MCF 10A (cell line): ENCODE data around the gene CNN2. TPM values are rescaled to one million over a fixed set of nuclear protein-coding genes. Genes with fewer than 3 reads are reported as not detected.
"Not testable (repeated sequence)": the region's sequence is repeated elsewhere in the genome, so short reads cannot be mapped to it uniquely, and the experiment has no call there.

Source experiments
- BruUV-seq: library from RNA; stranded (reverse); fragments of 400-500 nt; replicated peaks from 2 replicates; lab custom pipeline; 2021; lab: Mats Ljungman, UMichigan
- CTCF ChIA-PET: fragments of 300-600 bp; sonication (Branson Sonifier 250); formaldehyde crosslinking; extraction: SDS; loops from one replicate; lab custom pipeline; 2021; ENCODE audit warnings: antibody characterized with exemption, inconsistent platforms; lab: Yijun Ruan, JAX
- POLR2A ChIA-PET: fragments of 300-600, 350-650 bp; sonication (Branson Sonifier 250); formaldehyde crosslinking; extraction: SDS; loops from one replicate; lab custom pipeline; 2020; ENCODE audit warnings: antibody characterized with exemption, inconsistent platforms; lab: Yijun Ruan, JAX
- DNase-seq: peaks from one replicate; pipeline ENCODE4 v3.0.0-alpha.2; 2018; ENCODE audit not compliant: unreplicated experiment
- H3K27ac Mint-ChIP-seq: one replicate; pipeline ENCODE4 v1.8.0; 2022; ENCODE audit warnings: mild to moderate bottlenecking, low read depth, mixed read lengths; ENCODE audit not compliant: unreplicated experiment
- H3K27me3 Mint-ChIP-seq: one replicate; pipeline ENCODE4 v1.8.0; 2022; ENCODE audit warnings: mixed read lengths; ENCODE audit not compliant: insufficient read depth, unreplicated experiment
- H3K36me3 Mint-ChIP-seq: one replicate; pipeline ENCODE4 v1.8.0; 2022; ENCODE audit warnings: mild to moderate bottlenecking, moderate library complexity, mixed read lengths; ENCODE audit not compliant: insufficient read depth, unreplicated experiment
- H3K4me1 Mint-ChIP-seq: one replicate; pipeline ENCODE4 v1.8.0; 2022; ENCODE audit warnings: mixed read lengths; ENCODE audit not compliant: insufficient read depth, unreplicated experiment
- H3K4me3 Mint-ChIP-seq: one replicate; pipeline ENCODE4 v1.8.0; 2022; ENCODE audit warnings: mild to moderate bottlenecking, moderate library complexity, mixed read lengths; ENCODE audit not compliant: unreplicated experiment
- H3K9me3 Mint-ChIP-seq: one replicate; pipeline ENCODE4 v1.8.0; 2022; ENCODE audit warnings: mixed read lengths; ENCODE audit not compliant: unreplicated experiment
- intact Hi-C: fragments of 100-400 bp; cut with micrococcal nuclease; formaldehyde crosslinking; loops from 2 replicates; pipeline ENCODE4 v1.14.1; 2022
- total RNA-seq: library from RNA; stranded (reverse); gene quantifications from 2 replicates; pipeline ENCODE4 v1.2.3, GENCODE V29; 2022
- TF ChIP-seq, protein P1 (sequence below): fragments of 200-600 bp; IDR thresholded peaks from one replicate; pipeline ENCODE4 v1.8.0; 2022; ENCODE audit warnings: antibody characterized with exemption, mild to moderate bottlenecking; ENCODE audit not compliant: unreplicated experiment

CNN2 gene
- total RNA-seq, 1 experiment from 2014 or later = 166 TPM

DNA sequence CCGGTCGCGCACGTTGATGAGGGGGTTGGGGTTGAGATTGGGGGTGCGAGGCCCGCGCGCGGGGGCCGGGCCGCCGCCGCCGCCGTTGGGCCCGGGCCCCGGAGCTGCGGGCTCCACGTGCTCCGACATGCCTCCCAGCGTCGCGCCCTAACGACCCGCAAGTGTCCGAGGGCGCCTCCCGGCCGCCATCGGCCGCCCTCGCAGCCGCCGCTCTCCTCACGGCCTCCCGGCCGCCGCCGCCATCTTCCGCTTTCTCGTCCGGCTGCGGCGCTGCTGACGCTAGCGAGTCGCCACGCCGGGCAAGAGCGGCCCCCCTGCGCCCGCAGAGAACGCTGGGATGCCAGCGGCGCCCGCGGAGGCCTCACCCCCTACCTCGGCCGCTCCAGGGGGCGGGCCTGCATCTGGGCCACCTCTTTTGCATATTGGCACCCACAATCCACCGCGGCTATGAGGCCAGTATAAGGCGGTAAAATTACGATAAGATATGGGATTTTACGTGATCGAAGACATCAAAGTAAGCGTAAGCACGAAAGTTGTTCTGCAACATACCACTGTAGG lies 5.5 kb upstream of the CNN2 start, which contains the start of gene TMEM259:
TSS of gene TMEM259 (minus strand) at position 256 of the 558 bp plus-strand sequence. CDS start at position 129, 127 bp downstream.
- BruUV-seq = no TSS peak
- intact Hi-C loops = loop anchor here (2.0 kb wide), 1 partner anchor 74 kb away; the partner anchor contains the start of gene POLR2E
- TF ChIP-seq, protein P1, sequence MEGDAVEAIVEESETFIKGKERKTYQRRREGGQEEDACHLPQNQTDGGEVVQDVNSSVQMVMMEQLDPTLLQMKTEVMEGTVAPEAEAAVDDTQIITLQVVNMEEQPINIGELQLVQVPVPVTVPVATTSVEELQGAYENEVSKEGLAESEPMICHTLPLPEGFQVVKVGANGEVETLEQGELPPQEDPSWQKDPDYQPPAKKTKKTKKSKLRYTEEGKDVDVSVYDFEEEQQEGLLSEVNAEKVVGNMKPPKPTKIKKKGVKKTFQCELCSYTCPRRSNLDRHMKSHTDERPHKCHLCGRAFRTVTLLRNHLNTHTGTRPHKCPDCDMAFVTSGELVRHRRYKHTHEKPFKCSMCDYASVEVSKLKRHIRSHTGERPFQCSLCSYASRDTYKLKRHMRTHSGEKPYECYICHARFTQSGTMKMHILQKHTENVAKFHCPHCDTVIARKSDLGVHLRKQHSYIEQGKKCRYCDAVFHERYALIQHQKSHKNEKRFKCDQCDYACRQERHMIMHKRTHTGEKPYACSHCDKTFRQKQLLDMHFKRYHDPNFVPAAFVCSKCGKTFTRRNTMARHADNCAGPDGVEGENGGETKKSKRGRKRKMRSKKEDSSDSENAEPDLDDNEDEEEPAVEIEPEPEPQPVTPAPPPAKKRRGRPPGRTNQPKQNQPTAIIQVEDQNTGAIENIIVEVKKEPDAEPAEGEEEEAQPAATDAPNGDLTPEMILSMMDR = no peak
- H3K36me3 Mint-ChIP-seq = peaks cover 35% of the 10 kb centered on the region
- no peaks in the 10 kb centered on the region for H3K27me3 Mint-ChIP-seq
- DNase-seq = peak; percentile 99
- H3K27ac Mint-ChIP-seq = peak within 1 kb of the TSS; percentile 99
- CTCF ChIA-PET = interaction anchor here (0.6 to 0.7 kb wide), 2 partner anchors 18 to 362 kb away, joined by 3 to 4 read pairs; no protein-coding TSS in a partner anchor
- peak within 1 kb of the TSS; percentile 86 for H3K4me3 Mint-ChIP-seq
- H3K9me3 Mint-ChIP-seq = no peaks in the 10 kb centered on the region
- peaks cover 17% of the 10 kb centered on the region for H3K4me1 Mint-ChIP-seq
- POLR2A ChIA-PET = interaction anchor here (0.6 to 2.3 kb wide), 14 partner anchors 16 to 446 kb away, joined by 3 to 13 read pairs (median 4); partner anchors contain the start of genes ABCA7, CIRBP and WDR18

DNA sequence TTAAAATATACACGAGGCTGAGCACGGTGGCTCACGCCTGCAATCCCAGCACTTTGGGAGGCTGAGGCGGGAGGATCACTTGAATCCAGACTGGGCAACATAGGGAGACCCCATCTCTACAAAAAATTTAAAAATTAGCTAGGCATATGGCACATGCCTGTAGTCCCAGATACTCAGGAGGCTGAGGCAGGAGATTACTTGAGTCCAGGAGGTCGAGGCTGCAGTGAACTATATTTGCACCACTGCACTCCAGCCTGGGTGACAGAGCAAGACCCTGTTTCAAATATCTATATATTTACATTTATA lies 2.6 kb upstream of the CNN2 start:
- H3K27me3 Mint-ChIP-seq, H3K27ac Mint-ChIP-seq, H3K4me1 Mint-ChIP-seq, BruUV-seq, intact Hi-C loops, DNase-seq, H3K9me3 Mint-ChIP-seq, H3K4me3 Mint-ChIP-seq: not testable (repeated sequence)
- POLR2A ChIA-PET = interaction anchor here (1.4 kb wide), 1 partner anchor 194 kb away, joined by 3 read pairs; no protein-coding TSS in a partner anchor
- peaks cover 22% of the 10 kb centered on the region for H3K36me3 Mint-ChIP-seq
- CTCF ChIA-PET = interaction anchor here (0.9 kb wide), 1 partner anchor 51 kb away, joined by 4 read pairs; no protein-coding TSS in a partner anchor

- POLR2A ChIA-PET = interaction anchor here (1.8 to 5.8 kb wide), 3 partner anchors 14 to 132 kb away, joined by 3 to 97 read pairs (median 12); partner anchors contain the start of genes ABCA7, MED16 and RNU6-9
- H3K4me1 Mint-ChIP-seq, DNase-seq, H3K27ac Mint-ChIP-seq, intact Hi-C loops, BruUV-seq, H3K27me3 Mint-ChIP-seq, H3K4me3 Mint-ChIP-seq, H3K9me3 Mint-ChIP-seq: not testable (repeated sequence)
- H3K36me3 Mint-ChIP-seq = peaks cover 27% of the 10 kb centered on the region
- CTCF ChIA-PET = interaction anchor here (0.6 kb wide), 1 partner anchor 479 kb away, joined by 3 read pairs; no protein-coding TSS in a partner anchor
Measured at GRCh38 chr19:1025080-1025479, 1.3 kb upstream of the CNN2 start.

DNA sequence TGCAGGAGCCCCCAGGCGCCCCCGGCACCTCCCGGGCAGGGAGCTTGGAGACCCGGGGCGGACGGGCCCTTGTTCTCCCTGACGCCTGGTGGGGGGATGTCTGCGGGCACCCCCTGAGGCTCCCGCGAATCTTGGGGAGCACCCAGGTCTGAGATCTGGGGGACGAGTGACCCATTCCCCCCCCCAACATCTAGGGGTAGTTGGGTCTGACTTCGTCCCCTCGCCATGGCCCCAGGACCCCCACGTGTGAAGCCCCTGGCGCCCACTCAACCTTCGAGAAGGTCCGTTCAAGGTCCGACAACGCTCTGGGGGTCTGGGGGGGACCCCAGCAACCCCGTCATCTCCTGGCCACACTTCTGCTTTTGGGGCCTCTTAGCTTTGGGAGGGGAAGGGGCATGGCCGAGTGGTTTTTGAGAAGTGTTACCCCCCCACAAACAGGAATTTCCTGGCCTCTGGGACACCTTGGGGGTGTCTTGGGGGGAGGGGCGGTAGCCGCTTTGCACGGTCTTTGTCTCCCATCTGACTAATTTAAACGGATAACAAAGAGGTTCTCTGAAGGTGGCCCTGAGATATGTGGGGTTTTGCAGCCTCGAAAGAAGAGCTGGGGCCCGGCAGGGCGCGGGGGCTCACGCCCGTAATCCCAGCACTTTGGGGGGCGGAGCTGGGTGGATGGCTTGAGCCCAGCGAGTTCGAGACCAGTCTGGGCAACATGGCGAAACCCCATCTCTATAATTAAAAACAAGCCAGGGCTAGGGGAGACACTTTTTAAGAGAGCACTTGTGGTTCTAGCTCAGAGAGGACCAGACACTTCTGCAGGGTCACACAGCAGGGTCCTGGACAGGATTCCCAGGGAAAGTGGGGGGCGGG lies 608 bp downstream of the CNN2 start:
- Mint-ChIP-seq H3K4me3 (peak overlapping the region; percentile 86), H3K4me1 (peaks cover 12% of the 10 kb centered on the region), H3K27me3 (no peaks in the 10 kb centered on the region), H3K27ac (peak overlapping the region; percentile 66), H3K9me3 (no peaks in the 10 kb centered on the region), H3K36me3 (peaks cover 29% of the 10 kb centered on the region)
- peak; percentile 37 for DNase-seq
- POLR2A ChIA-PET = interaction anchor here (0.5 to 5.8 kb wide), 35 partner anchors 8 to 624 kb away, joined by 3 to 97 read pairs (median 5); partner anchors contain the start of genes ABCA7, ARHGAP45, CIRBP and GPX4
- intact Hi-C loops = no loop called here
- TF ChIP-seq, protein P1 = no peak
- CTCF ChIA-PET = interaction anchor here (0.5 to 1.3 kb wide), 5 partner anchors 9 to 303 kb away, joined by 3 to 4 read pairs (median 3); no protein-coding TSS in a partner anchor
- TSS peak; percentile 58 for BruUV-seq
